GM12878 (cell line): ENCODE results near the gene RNU5B-1. TPM values are rescaled to one million over a fixed set of nuclear protein-coding genes. Genes with fewer than 3 reads are reported as not detected.
"Not testable (repeated sequence)": the region's sequence is repeated elsewhere in the genome, so short reads cannot be mapped to it uniquely, and the experiment has no call there.

Source experiments
- ATAC-seq: fragments of 200-7000 bp; cut with Tn5 transposase; 3 replicates; pipeline ENCODE4 v1.9.1; 2020; ENCODE audit warnings: mild to moderate bottlenecking, moderate library complexity
- BruUV-seq: library from RNA; stranded (reverse); fragments of 400-500 nt; replicated peaks from 2 replicates; lab custom pipeline; 2021; lab: Mats Ljungman, UMichigan
- CTCF ChIA-PET: fragments of 300-600 bp; sonication (Branson Sonifier 250); formaldehyde crosslinking; extraction: SDS; loops from one replicate; lab custom pipeline; 2021; ENCODE audit warnings: inconsistent platforms; lab: Yijun Ruan, JAX
- POLR2A ChIA-PET: fragments of 350-600 bp; formaldehyde crosslinking; extraction: SDS; loops from one replicate; lab custom pipeline; 2021; ENCODE audit warnings: inconsistent platforms; lab: Charles Lee
- RAD21 ChIA-PET: fragments of 300-600 bp; sonication (Branson Sonifier 250); formaldehyde crosslinking; loops from one replicate; lab custom pipeline; 2023; ENCODE audit warnings: antibody characterized with exemption; ENCODE audit not compliant: unreplicated experiment; lab: Charles Lee
- SMC1A ChIA-PET: fragments of 300-600 bp; sonication (Branson Sonifier 250); formaldehyde crosslinking; loops from one replicate; lab custom pipeline; 2023; ENCODE audit not compliant: unreplicated experiment, uncharacterized antibody; lab: Charles Lee
- DNase-seq: peaks from one replicate; pipeline ENCODE4 v3.0.0-alpha.2; 2011; ENCODE audit warnings: low read depth, low spot score
- FAIRE-seq: peaks from 3 replicates; lab custom pipeline; 2011; peaks lifted over from hg19 to GRCh38; lab: Jason Lieb, UNC
- H2AFZ ChIP-seq: 2 replicates; pipeline ENCODE4 v1.6.0; 2011; ENCODE audit warnings: low read depth, low read length, control low read depth; ENCODE audit not compliant: control insufficient read depth
- H3K27ac ChIP-seq: 2 replicates; pipeline ENCODE4 v1.5.1; 2011; ENCODE audit warnings: control low read depth; ENCODE audit not compliant: control insufficient read depth, insufficient read depth
- H3K27me3 ChIP-seq, 2 experiments: replicated peaks in 1 of 2; 2 replicates each; pipeline versions ENCODE4 v1.6.0 to v1.6.1; 2011; ENCODE audit warnings: low read length in 1 of 2; ENCODE audit not compliant: control insufficient read depth in 2 of 2, insufficient read depth in 2 of 2
- H3K36me3 ChIP-seq, 2 experiments: 2 replicates each; pipeline ENCODE4 v1.5.1; 2011; ENCODE audit warnings: low read length in 1 of 2; ENCODE audit not compliant: control insufficient read depth in 2 of 2, insufficient read depth in 2 of 2
- H3K4me1 ChIP-seq: 2 replicates; pipeline ENCODE4 v1.6.1; 2011; ENCODE audit warnings: mild to moderate bottlenecking, low read length, moderate library complexity, mixed read lengths; ENCODE audit not compliant: control insufficient read depth, insufficient read depth
- H3K4me2 ChIP-seq: 2 replicates; pipeline ENCODE4 v1.6.0; 2011; ENCODE audit warnings: control low read depth; ENCODE audit not compliant: control insufficient read depth, insufficient read depth
- H3K4me3 ChIP-seq: fragments of 200-600 bp; sonication (generic); 2 replicates; pipeline ENCODE4 v1.5.1; 2016
- H3K79me2 ChIP-seq: 2 replicates; pipeline ENCODE4 v1.6.0; 2011; ENCODE audit warnings: low read length; ENCODE audit not compliant: control insufficient read depth, insufficient read depth
- H3K9ac ChIP-seq: 2 replicates; pipeline ENCODE4 v1.8.0; 2011; ENCODE audit warnings: low read length, control low read depth, mixed read lengths; ENCODE audit not compliant: control insufficient read depth, insufficient read depth
- H3K9me3 ChIP-seq: replicated peaks from 3 replicates; pipeline ENCODE4 v1.5.1; 2011; ENCODE audit warnings: mild to moderate bottlenecking, low read length; ENCODE audit not compliant: control insufficient read depth, insufficient read depth
- H4K20me1 ChIP-seq: 2 replicates; pipeline ENCODE4 v1.6.0; 2011; ENCODE audit not compliant: control insufficient read depth, insufficient read depth
- ASH2L ChIP-seq: fragments of 300-600, 200-600 bp; sonication (generic); IDR thresholded peaks from 2 replicates; pipeline ENCODE4 v1.6.1; 2017; ENCODE audit warnings: low read depth, mild to moderate bottlenecking, borderline replicate concordance
- BRCA1 ChIP-seq: IDR thresholded peaks from 2 replicates; pipeline ENCODE4 v1.6.1; 2011; ENCODE audit warnings: low read depth, low read length, improper control_type of control experiment
- IRF4 ChIP-seq: IDR thresholded peaks from 2 replicates; pipeline ENCODE4 v1.6.1; 2011; ENCODE audit warnings: low read depth, low read length
- MTA2 ChIP-seq: fragments of 450-650 bp; IDR thresholded peaks from 2 replicates; pipeline ENCODE4 v1.6.1; 2016; ENCODE audit warnings: low read depth, mild to moderate bottlenecking, moderate library complexity
- TCF3 ChIP-seq: IDR thresholded peaks from 2 replicates; pipeline ENCODE4 v1.6.1; 2012; ENCODE audit warnings: low read depth, mild to moderate bottlenecking, low read length, borderline replicate concordance; ENCODE audit not compliant: insufficient read depth
- USF1 ChIP-seq: IDR thresholded peaks from 2 replicates; pipeline ENCODE4 v1.6.1; 2011; ENCODE audit warnings: borderline replicate concordance, low read depth, mild to moderate bottlenecking, moderate library complexity, mixed read lengths, low read length; ENCODE audit not compliant: insufficient read depth; ENCODE audit errors: extremely low read length
- WGBS: methylation state at CpG from one replicate; pipeline ENCODE4 v1.1.6; 2016; ENCODE audit warnings: low lambda C conversion rate; ENCODE audit not compliant: insufficient replicate concordance, insufficient coverage; ENCODE audit errors: missing lambda C conversion rate; 5-methylcytosine and 5-hydroxymethylcytosine counted together
- in situ Hi-C: fragments of 300-500 bp; cut with MboI; formaldehyde crosslinking; loops from 9 replicates; pipeline ENCODE4 v1.14.3; 2018; ENCODE audit warnings: mixed read lengths
- intact Hi-C: fragments of 100-400 bp; cut with micrococcal nuclease; formaldehyde crosslinking; loops from one replicate; pipeline ENCODE4 v1.14.2; 2022; ENCODE audit not compliant: unreplicated experiment
- polyA plus RNA-seq, 11 experiments: library from polyadenylated mRNA; depleted of rRNA in 4 of 11; unstranded in 6 of 11; stranded (reverse) in 5 of 11; fragments of >200 nt; fragmentation: Nextera tagmentation in 4 of 11; fragmentation: Illumina TruSeq in 1 of 11; extraction: Ambion mirVana in 4 of 11; extraction: Trizol in 1 of 11; gene quantifications; 1 replicate in 1 of 11; 2 replicates in 10 of 11; pipeline versions ENCODE4 v1.2.1 to v1.2.3, GENCODE V29; 2011 to 2016; ENCODE audit warnings: inconsistent platforms in 2 of 11, missing spikeins in 2 of 11, low read depth in 1 of 11
- total RNA-seq, 4 experiments: library from RNA; depleted of rRNA in 3 of 4; stranded (reverse); fragments of >200 nt in 3 of 4; fragmentation: Illumina TruSeq in 1 of 4; extraction: Trizol in 1 of 4; gene quantifications; 2 replicates each; pipeline versions ENCODE4 v1.2.1 to v1.2.3, GENCODE V29; 2013 to 2021
- TF ChIP-seq, protein P1 (sequence below): fragments of 450-650 bp; IDR thresholded peaks from 2 replicates; pipeline ENCODE4 v1.6.1; 2017; ENCODE audit warnings: mild to moderate bottlenecking, moderate library complexity

RNU5B-1 gene
- total and polyA plus RNA-seq, 10 of the 15 experiments (the other 5 are each of a cell fraction or from before 2014, with no cell fraction given), result 19.1 TPM; not detected in 9

DNA sequence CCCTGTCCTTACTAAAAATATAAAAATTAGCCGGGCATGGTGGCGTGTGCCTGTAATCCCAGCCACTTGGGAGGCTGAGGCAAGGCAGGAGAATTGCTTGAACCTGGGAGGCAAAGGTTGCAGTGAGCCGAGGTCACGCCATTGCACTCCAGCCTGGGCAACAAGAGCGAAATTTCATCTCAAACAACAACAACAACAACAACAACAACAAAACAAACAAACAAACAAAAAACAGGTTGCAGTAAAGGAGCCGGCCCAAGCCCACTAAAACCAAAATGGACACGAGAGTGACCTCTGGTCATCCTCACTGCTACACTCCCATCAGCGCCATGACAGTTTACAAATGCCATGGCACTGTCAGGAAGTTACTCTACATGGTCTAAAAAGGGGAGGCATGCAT, 43.3 kb downstream of the RNU5B-1 start:
- H3K4me2 ChIP-seq, H3K79me2 ChIP-seq, H3K36me3 ChIP-seq, BruUV-seq, H2AFZ ChIP-seq, in situ Hi-C loops, H3K9me3 ChIP-seq, H3K9ac ChIP-seq, CTCF ChIA-PET, SMC1A ChIA-PET, H4K20me1 ChIP-seq, DNase-seq, FAIRE-seq, intact Hi-C loops, POLR2A ChIA-PET, H3K4me3 ChIP-seq, H3K27me3 ChIP-seq, H3K4me1 ChIP-seq, RAD21 ChIA-PET, H3K27ac ChIP-seq, ATAC-seq: not testable (repeated sequence)
- 35% methylated on average over 8 of the region's 8 CpGs for WGBS

DNA sequence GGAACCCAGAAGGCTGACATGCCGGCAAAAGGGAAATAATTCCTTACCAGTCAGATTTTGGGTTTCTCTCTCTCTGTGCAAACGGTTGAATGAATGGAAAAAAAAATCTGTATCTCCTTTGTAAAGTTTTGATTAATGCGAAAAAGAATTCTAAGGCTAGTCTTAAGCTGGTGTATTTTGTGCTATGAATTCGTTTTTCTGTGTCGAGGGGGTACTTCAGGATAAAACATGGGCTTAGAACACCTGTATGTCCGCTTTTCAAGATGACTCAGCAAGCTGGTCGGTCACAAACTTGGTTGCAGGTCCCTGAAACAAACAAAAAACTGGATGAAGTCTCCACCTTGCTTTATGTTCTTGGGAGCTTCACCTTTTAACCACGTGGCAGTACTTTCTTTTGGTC, 44.9 kb downstream of the RNU5B-1 start:
- RAD21 ChIA-PET, result no interaction called here

More for the DNA sequence above, 44.9 kb downstream of the RNU5B-1 start:
- H3K27me3 ChIP-seq, result no peaks in the 10 kb centered on the region; a peak in 1 of 4 replicates
- no peak overlapping the region for H3K9ac ChIP-seq
- no peaks in the 10 kb centered on the region for H3K36me3 ChIP-seq
- H3K4me1 ChIP-seq, result no peaks in the 10 kb centered on the region
- SMC1A ChIA-PET, result interaction anchor here (1.0 to 1.2 kb wide), 2 partner anchors 23 to 38 kb away, joined by 3 read pairs; no protein-coding TSS in a partner anchor
- FAIRE-seq (no peak), DNase-seq (no peak), ATAC-seq (no peak)
- in situ Hi-C loops, result no loop called here
- H3K4me2 ChIP-seq, result no peak overlapping the region
- WGBS, result 23% methylated on average over 8 of the region's 8 CpGs
- no TSS peak for BruUV-seq
- H3K9me3 ChIP-seq, result no peaks in the 10 kb centered on the region; the same call in 2 of the 3 replicates
- H4K20me1 ChIP-seq, result no peaks in the 10 kb centered on the region
- no peaks in the 10 kb centered on the region for H3K79me2 ChIP-seq
- POLR2A ChIA-PET, result no interaction called here
- H3K4me3 ChIP-seq, result no peak overlapping the region
- no peak overlapping the region for H3K27ac ChIP-seq
- no peak overlapping the region for H2AFZ ChIP-seq
- no peak for TF ChIP-seq TCF3
- no peak for TF ChIP-seq IRF4
- TF ChIP-seq MTA2, result no peak
- no peak for TF ChIP-seq ASH2L
- TF ChIP-seq, protein P1, sequence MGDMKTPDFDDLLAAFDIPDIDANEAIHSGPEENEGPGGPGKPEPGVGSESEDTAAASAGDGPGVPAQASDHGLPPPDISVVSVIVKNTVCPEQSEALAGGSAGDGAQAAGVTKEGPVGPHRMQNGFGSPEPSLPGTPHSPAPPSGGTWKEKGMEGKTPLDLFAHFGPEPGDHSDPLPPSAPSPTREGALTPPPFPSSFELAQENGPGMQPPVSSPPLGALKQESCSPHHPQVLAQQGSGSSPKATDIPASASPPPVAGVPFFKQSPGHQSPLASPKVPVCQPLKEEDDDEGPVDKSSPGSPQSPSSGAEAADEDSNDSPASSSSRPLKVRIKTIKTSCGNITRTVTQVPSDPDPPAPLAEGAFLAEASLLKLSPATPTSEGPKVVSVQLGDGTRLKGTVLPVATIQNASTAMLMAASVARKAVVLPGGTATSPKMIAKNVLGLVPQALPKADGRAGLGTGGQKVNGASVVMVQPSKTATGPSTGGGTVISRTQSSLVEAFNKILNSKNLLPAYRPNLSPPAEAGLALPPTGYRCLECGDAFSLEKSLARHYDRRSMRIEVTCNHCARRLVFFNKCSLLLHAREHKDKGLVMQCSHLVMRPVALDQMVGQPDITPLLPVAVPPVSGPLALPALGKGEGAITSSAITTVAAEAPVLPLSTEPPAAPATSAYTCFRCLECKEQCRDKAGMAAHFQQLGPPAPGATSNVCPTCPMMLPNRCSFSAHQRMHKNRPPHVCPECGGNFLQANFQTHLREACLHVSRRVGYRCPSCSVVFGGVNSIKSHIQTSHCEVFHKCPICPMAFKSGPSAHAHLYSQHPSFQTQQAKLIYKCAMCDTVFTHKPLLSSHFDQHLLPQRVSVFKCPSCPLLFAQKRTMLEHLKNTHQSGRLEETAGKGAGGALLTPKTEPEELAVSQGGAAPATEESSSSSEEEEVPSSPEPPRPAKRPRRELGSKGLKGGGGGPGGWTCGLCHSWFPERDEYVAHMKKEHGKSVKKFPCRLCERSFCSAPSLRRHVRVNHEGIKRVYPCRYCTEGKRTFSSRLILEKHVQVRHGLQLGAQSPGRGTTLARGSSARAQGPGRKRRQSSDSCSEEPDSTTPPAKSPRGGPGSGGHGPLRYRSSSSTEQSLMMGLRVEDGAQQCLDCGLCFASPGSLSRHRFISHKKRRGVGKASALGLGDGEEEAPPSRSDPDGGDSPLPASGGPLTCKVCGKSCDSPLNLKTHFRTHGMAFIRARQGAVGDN, result no peak
- no peak for TF ChIP-seq BRCA1
- TF ChIP-seq USF1, result no peak
- intact Hi-C loops, result no loop called here
- CTCF ChIA-PET, result interaction anchor here (0.7 to 1.4 kb wide), 3 partner anchors 13 to 36 kb away, joined by 3 to 4 read pairs (median 3); no protein-coding TSS in a partner anchor
